ENCODE results near the gene PTPRJ. TPM values are rescaled to one million over a fixed set of nuclear protein-coding genes. Genes with fewer than 3 reads are reported as not detected.

The PTPRJ gene
- total RNA-seq, 1 donor, result 57.7 TPM

DNA sequence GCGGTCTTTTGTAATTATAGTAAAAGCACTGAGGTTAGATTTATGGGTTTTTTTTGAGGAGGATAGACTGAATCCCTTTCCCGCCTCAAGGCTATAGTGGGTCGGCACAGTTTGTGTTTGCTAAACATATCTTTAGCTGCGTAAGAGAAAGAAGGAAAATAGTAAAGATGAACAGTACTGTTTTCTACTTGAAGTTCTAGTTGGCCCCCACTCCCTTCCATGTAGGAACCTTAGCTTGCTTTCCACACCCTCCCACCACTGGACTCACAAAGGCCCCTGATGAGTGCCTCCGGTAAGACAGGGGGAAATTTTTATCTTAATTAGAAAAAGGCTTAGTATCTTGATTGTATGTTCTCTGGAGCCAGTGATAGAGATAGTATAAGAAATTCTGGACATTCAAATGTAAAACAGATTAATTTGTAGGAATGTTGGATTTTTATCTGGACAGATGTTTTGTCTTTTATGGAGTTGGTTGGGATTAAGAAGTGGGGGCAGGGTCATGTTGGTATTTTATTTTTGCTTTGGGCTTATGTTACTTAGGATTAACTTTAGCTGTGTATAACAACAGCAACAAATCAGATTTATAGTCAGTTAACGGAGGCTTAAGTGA is 49.4 kb downstream of the PTPRJ start:
- Histone ChIP-seq H3K4me3 (ENCODE audit: low read length) (no peak overlapping the region), H3K9me3 (ENCODE audit: low read depth, low read length) (no peaks in the 10 kb centered on the region), H3K27me3 (ENCODE audit: insufficient read depth, low read length) (no peaks in the 10 kb centered on the region), H3K4me1 (ENCODE audit: insufficient read depth, low read length) (peaks cover 99% of the 10 kb centered on the region)

DNA sequence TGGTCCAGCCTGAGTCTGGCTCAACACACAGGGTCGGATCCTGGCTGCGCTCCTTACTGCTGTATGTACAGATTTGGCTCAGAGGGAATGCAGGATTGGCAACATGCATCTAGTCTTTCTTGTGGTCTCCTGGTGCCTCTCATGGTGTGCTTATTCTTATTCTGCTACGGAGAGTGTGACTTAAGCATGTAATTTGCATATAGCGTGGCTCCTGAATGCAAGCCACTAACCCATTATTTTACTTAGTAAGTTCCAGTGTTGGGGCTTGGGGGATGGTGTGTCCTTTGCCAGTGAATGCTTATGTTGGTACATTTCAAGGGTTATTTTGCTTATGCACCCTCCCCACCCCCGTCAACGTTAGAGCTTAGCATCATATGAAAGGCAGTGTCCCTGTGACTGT is 51.2 kb downstream of the PTPRJ start:
- Histone ChIP-seq H3K9me3 (ENCODE audit: low read depth, low read length) (no peaks in the 10 kb centered on the region), H3K4me1 (ENCODE audit: insufficient read depth, low read length) (peaks cover 99% of the 10 kb centered on the region), H3K27me3 (ENCODE audit: insufficient read depth, low read length) (no peaks in the 10 kb centered on the region), H3K4me3 (ENCODE audit: low read length) (no peak overlapping the region)

DNA sequence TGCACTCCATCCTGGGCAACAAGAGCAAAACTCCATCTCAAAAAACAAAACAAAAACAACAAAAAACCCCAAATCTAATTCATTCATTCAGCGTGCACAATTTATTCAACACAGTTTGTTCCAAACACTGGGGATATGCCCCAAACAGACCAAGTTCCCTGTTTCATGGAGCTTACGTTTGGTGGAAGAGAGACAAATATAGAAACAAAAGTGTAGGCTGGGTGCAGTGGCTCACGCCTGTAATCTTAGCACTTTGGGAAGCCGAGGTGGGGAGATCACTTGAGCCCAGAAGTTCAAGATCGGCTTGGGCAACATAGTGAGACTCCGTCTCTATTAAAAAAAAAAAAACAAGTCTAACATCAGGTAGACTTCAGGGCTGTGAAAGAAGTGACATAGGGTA is 52.4 kb downstream of the PTPRJ start:
- no peak overlapping the region for H3K4me3 ChIP-seq (ENCODE audit: low read length)
- H3K9me3 ChIP-seq (ENCODE audit: low read depth, low read length), result no peaks in the 10 kb centered on the region
- no peaks in the 10 kb centered on the region for H3K27me3 ChIP-seq (ENCODE audit: insufficient read depth, low read length)
- peaks cover 99% of the 10 kb centered on the region for H3K4me1 ChIP-seq (ENCODE audit: insufficient read depth, low read length)

DNA sequence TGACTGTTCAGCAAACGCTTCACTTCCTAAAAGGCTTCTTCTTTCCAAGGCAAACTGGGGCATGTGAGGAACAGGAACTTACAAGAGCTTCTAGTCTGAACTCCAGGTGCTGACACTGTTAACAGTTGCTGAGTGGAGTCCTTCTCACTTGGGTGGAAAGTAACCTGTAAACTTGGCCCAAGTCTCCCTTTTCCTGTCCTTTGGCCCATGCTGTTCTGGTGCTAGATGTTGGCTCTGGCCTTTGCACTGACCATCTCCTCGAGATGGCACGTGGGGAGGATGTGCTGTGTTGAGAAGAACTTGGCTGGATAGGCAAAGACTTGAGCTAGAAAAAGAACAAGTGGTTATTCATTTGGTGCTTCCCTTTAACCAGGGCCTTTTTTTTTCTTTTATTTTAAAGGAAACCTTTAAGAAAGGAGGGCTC is 53.6 kb downstream of the PTPRJ start:
- Histone ChIP-seq H3K4me3 (ENCODE audit: low read length) (no peak overlapping the region), H3K27me3 (ENCODE audit: insufficient read depth, low read length) (no peaks in the 10 kb centered on the region), H3K4me1 (ENCODE audit: insufficient read depth, low read length) (peaks cover 95% of the 10 kb centered on the region), H3K9me3 (ENCODE audit: low read depth, low read length) (no peaks in the 10 kb centered on the region)

DNA sequence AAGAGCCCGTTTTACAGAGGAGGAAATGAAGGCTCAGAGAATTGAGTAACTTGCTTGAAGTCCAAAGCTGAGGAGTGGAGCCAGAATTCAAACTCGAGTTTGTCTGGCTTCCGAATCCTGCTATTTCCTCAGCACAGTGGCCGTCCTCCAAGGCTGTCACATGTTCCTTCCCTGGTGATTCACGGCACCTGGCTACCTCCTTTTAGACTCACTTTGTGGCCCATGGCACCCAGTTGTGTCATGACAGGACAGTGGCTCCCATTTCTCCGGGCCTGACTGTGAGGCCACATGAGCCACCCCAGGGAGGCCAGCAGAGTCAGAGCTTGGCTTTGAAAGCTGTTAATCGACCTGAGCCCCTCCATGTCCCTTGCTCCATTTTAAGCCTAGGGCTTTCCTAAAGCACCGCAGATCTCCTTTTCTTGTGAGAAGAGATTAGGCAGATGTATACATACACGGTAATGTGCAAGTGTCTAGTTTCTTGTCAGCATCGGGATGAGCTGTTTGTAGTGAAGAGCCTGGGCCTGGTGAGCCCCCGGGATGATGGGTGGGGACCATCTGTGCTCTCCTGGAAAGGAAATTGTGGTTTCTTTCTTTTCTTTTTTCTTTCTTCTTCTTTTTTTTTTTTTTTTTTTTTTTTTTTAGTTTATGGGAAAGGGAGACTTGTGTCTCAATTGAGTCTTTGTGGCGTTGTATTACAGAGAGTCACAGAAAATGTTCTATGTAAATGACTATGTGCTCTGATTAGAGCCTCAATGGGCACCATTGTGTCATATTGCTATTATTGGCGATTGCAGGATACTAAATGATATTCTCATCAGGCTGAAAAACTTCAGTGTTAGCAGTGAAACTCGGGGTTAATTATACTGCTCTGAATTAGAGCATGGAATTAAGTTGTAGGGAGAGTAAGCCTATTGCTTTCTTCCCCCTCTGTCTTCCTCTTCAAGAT is 54.8 kb downstream of the PTPRJ start:
- Histone ChIP-seq H3K27me3 (ENCODE audit: insufficient read depth, low read length) (no peaks in the 10 kb centered on the region), H3K9me3 (ENCODE audit: low read depth, low read length) (no peaks in the 10 kb centered on the region), H3K4me3 (ENCODE audit: low read length) (no peak overlapping the region), H3K4me1 (ENCODE audit: insufficient read depth, low read length) (peaks cover 84% of the 10 kb centered on the region)

DNA sequence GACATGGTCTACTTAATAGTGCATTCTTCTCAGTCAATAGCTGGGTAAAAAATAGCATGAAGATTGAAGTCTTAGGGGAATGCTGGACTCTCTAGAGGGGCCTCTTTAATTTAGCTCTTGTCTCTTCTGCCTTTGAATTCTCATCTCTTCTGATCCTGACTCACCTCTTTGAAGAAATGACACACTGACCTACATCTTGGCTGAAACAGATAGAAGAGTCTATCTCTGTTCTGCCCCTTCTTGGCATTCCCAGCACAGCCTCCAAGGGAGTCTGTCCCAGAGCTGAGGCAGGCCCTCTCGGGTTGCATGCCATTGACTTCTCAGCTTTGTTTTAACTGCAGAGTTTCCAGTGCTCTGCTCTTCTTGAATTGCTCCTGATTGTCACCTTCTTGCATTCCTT is 55.7 kb downstream of the PTPRJ start:
- Histone ChIP-seq H3K9me3 (ENCODE audit: low read depth, low read length) (no peaks in the 10 kb centered on the region), H3K27me3 (ENCODE audit: insufficient read depth, low read length) (no peaks in the 10 kb centered on the region), H3K4me1 (ENCODE audit: insufficient read depth, low read length) (peaks cover 84% of the 10 kb centered on the region), H3K4me3 (ENCODE audit: low read length) (no peak overlapping the region)

DNA sequence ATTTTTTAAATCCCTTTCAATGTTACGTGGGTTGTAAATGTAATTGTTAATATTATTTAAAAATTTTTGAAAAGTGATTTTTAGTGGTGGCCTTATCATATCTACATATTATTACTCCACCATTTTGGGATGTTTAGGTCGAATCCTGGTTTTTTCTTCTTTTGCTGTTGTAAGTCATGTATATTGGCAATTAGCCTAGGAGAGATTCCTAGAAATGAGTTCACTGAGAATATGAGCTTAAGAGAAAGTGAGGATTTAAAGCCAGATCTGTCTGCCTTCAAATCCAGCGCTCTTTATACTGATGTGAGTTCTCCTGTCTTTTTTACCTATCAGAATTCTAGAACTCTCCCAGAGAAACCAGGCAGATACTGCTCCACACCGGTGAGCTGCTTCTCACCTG is 56.1 kb downstream of the PTPRJ start:
- H3K9me3 ChIP-seq (ENCODE audit: low read depth, low read length), result no peaks in the 10 kb centered on the region
- H3K27me3 ChIP-seq (ENCODE audit: insufficient read depth, low read length), result no peaks in the 10 kb centered on the region
- peaks cover 84% of the 10 kb centered on the region for H3K4me1 ChIP-seq (ENCODE audit: insufficient read depth, low read length)
- H3K4me3 ChIP-seq (ENCODE audit: low read length), result no peak overlapping the region

DNA sequence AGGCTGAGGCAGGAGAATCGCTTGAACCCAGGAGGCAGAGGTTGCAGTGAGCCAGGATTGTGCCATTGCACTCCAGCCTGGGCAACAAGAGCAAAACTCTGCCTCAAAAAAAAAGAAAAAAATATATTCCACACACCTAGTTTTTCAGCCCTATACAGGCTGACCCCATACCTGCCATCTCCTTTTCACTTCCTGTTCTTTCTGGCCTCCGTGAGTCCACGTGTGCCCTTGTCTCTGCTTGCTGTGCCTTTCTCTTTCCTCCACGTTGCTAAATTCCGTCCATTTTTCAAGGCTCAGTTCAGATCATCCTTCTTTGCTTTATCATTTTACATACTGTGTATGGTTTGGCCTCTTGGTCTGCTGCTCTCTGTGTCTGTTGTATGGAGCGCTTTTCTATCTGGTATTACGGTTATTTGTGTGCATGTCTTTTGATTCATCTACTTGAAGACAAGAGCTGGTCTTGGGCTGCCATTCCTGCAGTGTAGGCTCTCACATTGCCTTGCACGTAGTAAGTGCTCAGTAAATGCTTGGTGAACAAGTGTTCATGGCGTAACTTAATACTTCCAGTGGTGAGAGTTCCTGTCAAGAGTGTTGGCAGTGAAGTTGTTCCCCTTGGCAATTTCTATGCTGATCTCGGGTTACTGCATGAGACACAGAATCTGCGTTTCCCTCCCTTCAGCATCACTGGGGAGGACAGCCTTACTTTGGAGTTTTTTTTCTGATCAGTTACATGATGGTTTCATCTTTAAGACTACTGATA is 57.5 kb downstream of the PTPRJ start:
- Histone ChIP-seq H3K27me3 (ENCODE audit: insufficient read depth, low read length) (no peaks in the 10 kb centered on the region), H3K9me3 (ENCODE audit: low read depth, low read length) (no peaks in the 10 kb centered on the region), H3K4me1 (ENCODE audit: insufficient read depth, low read length) (peaks cover 84% of the 10 kb centered on the region), H3K4me3 (ENCODE audit: low read length) (no peak overlapping the region)

DNA sequence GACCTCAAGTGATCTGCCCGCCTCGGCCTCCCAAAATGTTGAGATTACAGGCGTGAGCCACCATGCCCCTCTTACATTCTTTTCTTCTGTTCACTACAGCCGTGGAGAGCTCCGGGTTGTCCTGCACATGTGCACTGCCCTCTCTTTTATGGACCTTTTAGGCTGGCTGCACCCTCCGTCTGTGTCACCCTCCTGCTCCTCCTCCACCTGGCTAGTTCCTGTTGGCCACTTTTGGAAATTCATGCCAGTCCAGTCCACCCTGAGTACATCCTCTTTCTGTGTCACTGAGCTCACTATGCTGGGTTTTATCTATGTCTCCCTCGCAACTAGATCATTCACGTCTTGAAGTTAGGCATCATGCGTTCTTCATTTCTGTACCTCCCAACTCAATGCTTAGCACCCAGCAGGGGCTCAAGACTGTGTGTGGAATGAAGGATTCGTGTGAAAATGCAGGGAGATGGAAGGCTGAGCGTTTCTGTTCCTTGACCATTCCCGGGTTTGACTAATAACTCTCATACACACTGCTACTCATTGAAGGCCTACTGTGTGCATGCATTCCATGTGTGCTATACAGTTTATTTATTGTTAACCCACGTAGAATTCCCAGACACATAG is 60.6 kb downstream of the PTPRJ start:
- Histone ChIP-seq H3K27me3 (ENCODE audit: insufficient read depth, low read length) (no peaks in the 10 kb centered on the region), H3K4me3 (ENCODE audit: low read length) (no peak overlapping the region), H3K4me1 (ENCODE audit: insufficient read depth, low read length) (peaks cover 84% of the 10 kb centered on the region), H3K9me3 (ENCODE audit: low read depth, low read length) (no peaks in the 10 kb centered on the region)

DNA sequence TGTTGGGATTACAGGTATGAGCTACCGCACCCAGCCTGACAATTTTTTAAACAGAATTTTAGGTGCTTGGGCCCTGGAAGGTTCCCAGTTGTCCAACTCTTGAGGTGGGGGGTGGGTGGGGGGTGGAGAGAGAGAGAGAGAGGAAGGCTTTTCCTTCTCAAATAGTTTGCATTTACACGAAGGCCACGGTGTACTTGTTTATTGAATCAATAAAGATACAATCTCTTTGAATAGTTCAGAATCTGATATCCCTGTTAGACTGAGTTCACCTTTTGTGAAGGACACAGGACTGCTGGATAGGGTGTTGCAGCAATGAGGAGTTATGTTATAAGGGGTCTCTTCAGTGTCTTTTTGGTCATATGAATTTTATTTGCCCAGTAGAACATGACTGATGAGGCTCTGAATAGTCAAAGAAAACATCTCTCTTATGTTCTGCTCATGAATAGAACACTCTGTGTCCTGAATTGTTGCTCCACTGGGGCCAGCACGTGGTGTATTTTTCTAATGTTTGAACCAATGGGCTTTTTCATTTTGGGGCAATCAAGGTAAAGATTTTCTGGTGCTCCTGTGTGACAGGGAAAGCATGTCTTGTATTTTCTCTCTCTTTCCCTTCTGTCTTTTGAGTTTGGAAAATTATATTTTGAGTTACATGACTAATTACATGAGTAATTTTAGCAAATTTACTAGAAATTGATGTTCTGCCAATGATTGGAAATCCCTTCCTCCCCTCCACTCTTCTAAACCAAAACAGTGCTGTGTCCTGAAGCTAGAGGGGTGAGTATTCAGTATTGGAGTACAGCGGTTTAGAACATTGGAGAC is 61.7 kb downstream of the PTPRJ start:
- H3K4me3 ChIP-seq (ENCODE audit: low read length), result no peak overlapping the region
- H3K4me1 ChIP-seq (ENCODE audit: insufficient read depth, low read length), result peaks cover 80% of the 10 kb centered on the region

DNA sequence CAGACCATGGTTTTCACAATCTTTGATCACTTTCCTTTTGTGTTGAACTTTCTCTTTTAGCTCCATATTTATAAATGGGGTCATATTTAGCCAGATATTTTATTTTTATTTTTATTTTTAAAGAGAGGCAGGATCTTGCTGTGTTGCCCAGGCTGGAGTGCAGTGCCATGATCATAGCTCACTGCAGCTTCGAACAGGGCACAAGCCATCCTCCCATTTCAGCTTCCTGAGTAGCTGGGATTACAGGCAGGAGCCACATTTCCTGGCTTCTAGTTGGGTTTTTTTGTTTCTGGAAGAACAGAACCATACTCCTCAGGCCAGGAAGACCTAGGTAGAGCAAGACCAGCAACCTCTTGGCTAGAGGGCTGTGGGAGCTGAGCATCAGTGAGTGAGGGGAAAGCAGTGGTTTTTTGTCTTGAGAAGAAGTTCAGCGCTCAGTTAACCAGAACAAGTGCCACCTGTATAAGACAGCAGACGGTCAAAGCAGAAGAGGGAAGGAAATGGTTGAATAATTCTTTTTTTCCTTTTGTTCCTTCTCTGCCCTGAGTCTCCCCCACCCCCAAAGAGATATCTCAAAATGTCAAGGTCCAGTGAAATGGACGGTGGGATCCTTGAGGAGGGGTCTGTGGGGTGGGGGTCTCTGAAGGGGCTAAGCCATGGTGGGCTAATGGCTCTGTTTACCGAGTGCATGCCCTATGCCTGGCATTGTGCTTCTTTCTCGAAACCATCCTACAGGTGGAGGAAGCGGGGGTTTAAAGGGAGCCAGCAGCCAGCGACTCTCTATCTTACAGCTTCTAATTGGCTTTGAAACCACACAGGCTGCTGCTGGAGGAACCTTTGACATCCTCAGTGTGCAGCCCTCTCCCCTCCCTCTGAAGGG is 63.0 kb downstream of the PTPRJ start:
- Histone ChIP-seq H3K4me3 (ENCODE audit: low read length) (no peak overlapping the region), H3K27me3 (ENCODE audit: insufficient read depth, low read length) (no peaks in the 10 kb centered on the region), H3K4me1 (ENCODE audit: insufficient read depth, low read length) (peaks cover 79% of the 10 kb centered on the region), H3K9me3 (ENCODE audit: low read depth, low read length) (no peaks in the 10 kb centered on the region)

More for the DNA sequence above, 61.7 kb downstream of the PTPRJ start:
- Histone ChIP-seq H3K27me3 (ENCODE audit: insufficient read depth, low read length) (no peaks in the 10 kb centered on the region), H3K9me3 (ENCODE audit: low read depth, low read length) (no peaks in the 10 kb centered on the region)

DNA sequence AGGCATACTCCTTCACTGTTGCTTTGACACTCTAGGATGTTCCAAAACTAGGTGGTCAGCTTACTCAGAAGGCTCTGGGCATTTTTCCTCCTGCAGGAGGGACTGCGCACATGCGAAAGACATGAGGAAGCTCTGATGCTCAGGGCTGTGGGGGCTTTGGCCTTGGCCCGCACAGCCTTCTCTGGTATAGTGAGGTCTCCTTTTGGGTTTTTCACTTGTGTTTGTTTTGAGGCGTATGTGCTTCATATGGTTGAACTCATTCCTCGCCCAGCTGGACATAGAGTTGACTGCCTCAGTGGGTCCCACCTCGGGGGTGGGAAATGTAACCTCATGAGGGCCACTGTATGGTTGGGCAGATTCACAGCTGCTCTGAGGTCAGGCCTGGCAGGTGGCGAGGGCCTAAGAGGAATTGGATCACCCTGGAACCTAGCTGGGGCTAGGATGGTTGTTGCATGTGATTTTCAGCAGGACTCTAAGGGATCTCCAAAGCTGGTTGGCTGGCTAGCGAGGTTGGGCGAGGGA is 63.7 kb downstream of the PTPRJ start:
- Histone ChIP-seq H3K9me3 (ENCODE audit: low read depth, low read length) (no peaks in the 10 kb centered on the region), H3K4me1 (ENCODE audit: insufficient read depth, low read length) (peaks cover 83% of the 10 kb centered on the region), H3K27me3 (ENCODE audit: insufficient read depth, low read length) (no peaks in the 10 kb centered on the region), H3K4me3 (ENCODE audit: low read length) (no peak overlapping the region)

DNA sequence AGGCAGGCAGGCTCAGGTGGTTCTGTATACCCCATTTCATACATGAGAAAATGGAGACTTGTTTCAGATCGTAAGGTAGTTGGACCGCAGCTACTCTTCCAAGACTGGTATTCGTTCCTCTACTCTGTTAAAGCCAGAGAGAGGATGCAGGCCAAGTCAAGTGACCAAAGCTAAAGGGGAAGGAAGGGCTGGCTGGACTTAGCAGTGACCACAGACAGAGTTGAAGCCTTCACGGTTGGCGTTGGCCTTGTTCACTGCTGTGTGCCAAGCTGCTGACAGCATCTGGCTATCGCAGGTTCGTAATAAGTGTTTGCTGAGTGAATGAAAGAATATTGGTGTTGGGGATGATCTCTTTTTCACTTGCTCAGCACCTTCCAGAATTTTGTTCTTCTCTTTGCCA is 64.2 kb downstream of the PTPRJ start:
- Histone ChIP-seq H3K9me3 (ENCODE audit: low read depth, low read length) (no peaks in the 10 kb centered on the region), H3K4me3 (ENCODE audit: low read length) (no peak overlapping the region), H3K4me1 (ENCODE audit: insufficient read depth, low read length) (peaks cover 89% of the 10 kb centered on the region), H3K27me3 (ENCODE audit: insufficient read depth, low read length) (no peaks in the 10 kb centered on the region)
